ENCODE measurements around the gene PHACTR4. TPM values are rescaled to one million over a fixed set of nuclear protein-coding genes. Genes with fewer than 3 reads are reported as not detected.

PHACTR4 gene
- total and polyA plus RNA-seq, 2 of the 13 experiments (the other 11 are each of a cell fraction or from before 2014, with no cell fraction given) = 13.9 to 17.1 TPM

- no peak for TF ChIP-seq USF2 (IDR thresholded peaks at IDR 0.05; ENCODE audit: low read depth, low read length)
- no peak for TF ChIP-seq USF2 (CRISPR knock-in tag; IDR thresholded peaks at IDR 0.05; ENCODE audit: borderline replicate concordance)
- peak; percentile 39; the same call in 1 of the 2 replicates for TF ChIP-seq TBX3 (IDR thresholded peaks at IDR 0.05; ENCODE audit: borderline replicate concordance)
- TF ChIP-seq, protein P1, sequence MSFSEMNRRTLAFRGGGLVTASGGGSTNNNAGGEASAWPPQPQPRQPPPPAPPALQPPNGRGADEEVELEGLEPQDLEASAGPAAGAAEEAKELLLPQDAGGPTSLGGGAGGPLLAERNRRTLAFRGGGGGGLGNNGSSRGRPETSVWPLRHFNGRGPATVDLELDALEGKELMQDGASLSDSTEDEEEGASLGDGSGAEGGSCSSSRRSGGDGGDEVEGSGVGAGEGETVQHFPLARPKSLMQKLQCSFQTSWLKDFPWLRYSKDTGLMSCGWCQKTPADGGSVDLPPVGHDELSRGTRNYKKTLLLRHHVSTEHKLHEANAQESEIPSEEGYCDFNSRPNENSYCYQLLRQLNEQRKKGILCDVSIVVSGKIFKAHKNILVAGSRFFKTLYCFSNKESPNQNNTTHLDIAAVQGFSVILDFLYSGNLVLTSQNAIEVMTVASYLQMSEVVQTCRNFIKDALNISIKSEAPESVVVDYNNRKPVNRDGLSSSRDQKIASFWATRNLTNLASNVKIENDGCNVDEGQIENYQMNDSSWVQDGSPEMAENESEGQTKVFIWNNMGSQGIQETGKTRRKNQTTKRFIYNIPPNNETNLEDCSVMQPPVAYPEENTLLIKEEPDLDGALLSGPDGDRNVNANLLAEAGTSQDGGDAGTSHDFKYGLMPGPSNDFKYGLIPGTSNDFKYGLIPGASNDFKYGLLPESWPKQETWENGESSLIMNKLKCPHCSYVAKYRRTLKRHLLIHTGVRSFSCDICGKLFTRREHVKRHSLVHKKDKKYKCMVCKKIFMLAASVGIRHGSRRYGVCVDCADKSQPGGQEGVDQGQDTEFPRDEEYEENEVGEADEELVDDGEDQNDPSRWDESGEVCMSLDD (CRISPR knock-in tag; IDR thresholded peaks at IDR 0.05; ENCODE audit: borderline replicate concordance) = peak; percentile 59; the same call in 1 of the 2 replicates
- no peak for TF ChIP-seq ZFY (CRISPR knock-in tag; IDR thresholded peaks at IDR 0.05)
- TF ChIP-seq ZMYM2 (CRISPR knock-in tag; IDR thresholded peaks at IDR 0.05) = no peak
- TF ChIP-seq ZNF800 (CRISPR knock-in tag; IDR thresholded peaks at IDR 0.05) = no peak
- TF ChIP-seq TEAD3 (CRISPR knock-in tag; optimal IDR thresholded peaks at IDR 0.05; ENCODE audit: borderline replicate concordance) = peak; percentile 53
- TF ChIP-seq, protein P2, sequence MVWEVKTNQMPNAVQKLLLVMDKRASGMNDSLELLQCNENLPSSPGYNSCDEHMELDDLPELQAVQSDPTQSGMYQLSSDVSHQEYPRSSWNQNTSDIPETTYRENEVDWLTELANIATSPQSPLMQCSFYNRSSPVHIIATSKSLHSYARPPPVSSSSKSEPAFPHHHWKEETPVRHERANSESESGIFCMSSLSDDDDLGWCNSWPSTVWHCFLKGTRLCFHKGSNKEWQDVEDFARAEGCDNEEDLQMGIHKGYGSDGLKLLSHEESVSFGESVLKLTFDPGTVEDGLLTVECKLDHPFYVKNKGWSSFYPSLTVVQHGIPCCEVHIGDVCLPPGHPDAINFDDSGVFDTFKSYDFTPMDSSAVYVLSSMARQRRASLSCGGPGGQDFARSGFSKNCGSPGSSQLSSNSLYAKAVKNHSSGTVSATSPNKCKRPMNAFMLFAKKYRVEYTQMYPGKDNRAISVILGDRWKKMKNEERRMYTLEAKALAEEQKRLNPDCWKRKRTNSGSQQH (CRISPR knock-in tag; IDR thresholded peaks at IDR 0.05; ENCODE audit: low read depth) = 0 out of 2 replicates have a peak, but pooled peaks have one; percentile 48
- TF ChIP-seq, protein P3, sequence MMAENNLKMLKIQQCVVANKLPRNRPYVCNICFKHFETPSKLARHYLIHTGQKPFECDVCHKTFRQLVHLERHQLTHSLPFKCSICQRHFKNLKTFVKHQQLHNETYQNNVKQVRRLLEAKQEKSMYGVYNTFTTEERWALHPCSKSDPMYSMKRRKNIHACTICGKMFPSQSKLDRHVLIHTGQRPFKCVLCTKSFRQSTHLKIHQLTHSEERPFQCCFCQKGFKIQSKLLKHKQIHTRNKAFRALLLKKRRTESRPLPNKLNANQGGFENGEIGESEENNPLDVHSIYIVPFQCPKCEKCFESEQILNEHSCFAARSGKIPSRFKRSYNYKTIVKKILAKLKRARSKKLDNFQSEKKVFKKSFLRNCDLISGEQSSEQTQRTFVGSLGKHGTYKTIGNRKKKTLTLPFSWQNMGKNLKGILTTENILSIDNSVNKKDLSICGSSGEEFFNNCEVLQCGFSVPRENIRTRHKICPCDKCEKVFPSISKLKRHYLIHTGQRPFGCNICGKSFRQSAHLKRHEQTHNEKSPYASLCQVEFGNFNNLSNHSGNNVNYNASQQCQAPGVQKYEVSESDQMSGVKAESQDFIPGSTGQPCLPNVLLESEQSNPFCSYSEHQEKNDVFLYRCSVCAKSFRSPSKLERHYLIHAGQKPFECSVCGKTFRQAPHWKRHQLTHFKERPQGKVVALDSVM (CRISPR knock-in tag; IDR thresholded peaks at IDR 0.05) = 0 out of 2 replicates have a peak, but pooled peaks have one; percentile 1
- TF ChIP-seq ZNF501 (CRISPR knock-in tag; IDR thresholded peaks at IDR 0.05) = no peak
- 0 out of 2 replicates have a peak, but pooled peaks have one; percentile 52 for TF ChIP-seq FOSL2 (CRISPR knock-in tag; IDR thresholded peaks at IDR 0.05)
- TF ChIP-seq HMG20A (CRISPR knock-in tag; IDR thresholded peaks at IDR 0.05; ENCODE audit: borderline replicate concordance) = peak; percentile 34; the same call in 1 of the 2 replicates
- TF ChIP-seq ATF7-NPFF (CRISPR knock-in tag; IDR thresholded peaks at IDR 0.05; ENCODE audit: low read depth) = no peak
- TF ChIP-seq RFX3 (CRISPR knock-in tag; IDR thresholded peaks at IDR 0.05) = no peak
- TF ChIP-seq U2AF2 (IDR thresholded peaks at IDR 0.05; ENCODE audit: low read depth, low read length) = no peak
- no peak for TF ChIP-seq PRMT3 (CRISPR knock-in tag; IDR thresholded peaks at IDR 0.05; ENCODE audit: borderline replicate concordance, low read depth)
- TF ChIP-seq RFXANK (CRISPR knock-in tag; IDR thresholded peaks at IDR 0.05) = 0 out of 2 replicates have a peak, but pooled peaks have one; percentile 19
- no peak for TF ChIP-seq ZNF484 (CRISPR knock-in tag; IDR thresholded peaks at IDR 0.05; ENCODE audit: borderline replicate concordance, low read depth)
- no peak for TF ChIP-seq STAT5B (CRISPR knock-in tag; IDR thresholded peaks at IDR 0.05)
Observed at GRCh38 chr1:28518745-28519341, 149.3 kb downstream of the PHACTR4 start (continued).
